ENCODE measurements around the gene CDK5RAP2.

Gene CDK5RAP2

GRCh38 chr9:120580051-120580896 lies at the start of gene CDK5RAP2:
CDK5RAP2 (minus strand) TSS chr9:120580167; CDS start chr9:120579978, 189 bp downstream.
- DNase-seq, result peak; percentile 98

DNA sequence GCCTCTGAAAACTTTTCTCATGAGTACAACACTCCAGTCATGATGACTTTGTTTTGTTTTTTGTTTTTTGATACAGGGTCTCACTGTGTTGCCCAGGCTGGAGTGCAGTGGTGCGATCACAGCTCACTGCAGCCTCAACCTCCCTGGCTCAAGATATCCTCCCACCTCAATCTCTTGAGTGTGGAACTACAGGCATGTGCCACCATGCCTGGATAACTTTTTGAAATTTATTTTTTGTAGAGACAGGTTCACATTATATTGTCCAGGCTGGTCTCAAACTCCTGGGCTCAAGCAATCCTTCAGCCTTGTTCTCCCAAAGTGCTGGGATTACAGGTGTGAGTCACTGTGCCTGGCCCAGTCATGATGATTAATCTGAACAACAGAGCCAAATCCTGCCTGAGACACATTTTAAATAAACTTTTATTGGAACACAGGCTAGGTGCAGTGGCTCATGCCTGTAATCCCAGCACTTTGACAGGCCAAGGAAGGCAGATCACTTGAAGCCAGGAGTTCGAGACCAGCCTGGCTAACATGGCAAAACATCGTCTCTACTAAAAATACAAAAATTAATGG lies 49.0 kb upstream of the CDK5RAP2 start:
- DNase-seq, result peak; percentile 43

DNA sequence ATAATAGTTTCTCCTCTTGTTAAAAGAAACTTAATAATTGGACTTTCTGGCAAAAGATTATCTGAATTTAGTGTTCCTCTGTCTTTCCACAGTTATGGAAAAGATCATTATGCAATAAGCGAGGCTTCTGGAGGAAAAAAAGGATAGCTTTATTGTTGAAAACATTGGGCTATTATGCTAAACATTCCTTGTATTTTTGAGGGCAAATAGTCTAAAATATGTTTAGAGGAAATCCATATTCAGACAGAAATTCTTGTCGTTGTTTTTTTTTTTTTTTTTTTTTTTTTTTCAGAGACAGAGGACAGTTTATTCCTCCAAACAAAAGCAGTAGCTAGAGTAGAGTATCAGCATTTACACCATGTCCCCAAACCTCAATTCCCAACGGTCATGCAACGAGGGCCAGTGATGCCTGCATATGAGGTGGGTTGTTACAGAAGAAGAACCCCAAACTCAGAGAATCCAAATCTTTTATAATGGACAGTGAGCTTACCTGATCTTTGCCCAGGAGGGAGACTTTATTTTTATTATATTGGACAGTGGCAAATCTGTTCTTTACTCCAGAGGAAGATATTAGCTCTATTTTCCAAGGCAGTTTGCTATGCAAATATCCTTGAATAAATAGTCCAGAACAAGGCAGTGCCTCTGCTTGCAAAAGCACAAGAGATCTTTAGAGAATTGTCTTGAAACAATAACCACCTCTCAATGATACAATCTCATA lies 48.4 kb upstream of the CDK5RAP2 start:
- DNase-seq, result no peak

DNA sequence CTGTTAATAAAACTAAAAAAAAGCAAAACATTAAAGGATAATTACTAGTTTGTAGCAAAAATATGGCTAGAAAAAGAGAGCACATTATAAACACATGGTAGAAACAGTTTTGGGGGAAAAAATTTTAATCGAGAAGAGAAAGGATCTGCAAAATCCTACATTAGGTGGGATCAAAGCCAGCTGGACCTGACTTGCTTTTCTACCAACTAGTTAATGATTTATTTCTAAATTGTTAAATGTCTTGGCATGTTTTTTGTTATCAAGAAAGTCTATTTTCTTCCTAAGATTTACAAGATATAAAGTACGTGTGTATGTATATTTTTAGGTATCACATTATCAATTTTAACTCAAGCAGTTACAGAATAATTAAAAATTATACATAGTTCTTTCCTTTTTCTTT lies 47.1 kb upstream of the CDK5RAP2 start:
- DNase-seq, result no peak

DNA sequence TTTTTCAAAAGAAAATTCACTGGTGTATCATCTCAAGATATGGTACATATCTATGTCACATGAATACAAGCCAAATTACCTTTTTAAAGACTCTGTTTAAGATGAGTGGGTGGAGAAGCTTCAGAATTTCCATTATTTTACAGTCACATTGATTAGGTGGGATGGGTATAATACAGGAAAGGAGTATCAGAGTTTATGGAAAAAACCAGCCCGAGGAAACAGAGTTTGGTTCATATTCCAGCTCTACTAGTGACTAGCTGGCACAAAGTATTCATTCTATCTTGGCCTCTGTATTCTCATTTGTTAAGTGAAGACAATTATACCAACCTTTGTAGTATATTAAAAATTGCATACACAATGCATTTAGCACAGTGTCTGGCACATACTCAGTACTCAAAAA lies 46.5 kb upstream of the CDK5RAP2 start:
- no peak for DNase-seq

DNA sequence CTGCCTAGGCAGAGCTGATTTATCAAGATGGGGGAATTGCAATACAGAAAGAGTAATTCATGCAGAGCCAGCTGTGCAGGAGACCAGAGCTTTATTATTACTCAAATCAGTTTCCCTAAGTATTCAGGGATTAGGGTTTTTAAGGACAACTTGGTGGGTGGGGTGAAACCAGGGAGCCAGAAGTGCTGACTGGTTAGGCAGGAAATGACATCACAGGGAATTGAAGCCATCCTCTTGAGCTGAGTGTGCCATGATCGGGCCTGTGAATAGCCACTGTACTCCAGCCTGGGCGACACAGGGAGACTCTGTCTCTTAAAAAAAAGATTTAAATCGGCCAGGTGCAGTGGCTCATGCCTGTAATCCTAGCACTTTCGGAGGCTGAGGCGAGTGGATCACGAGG lies 45.3 kb upstream of the CDK5RAP2 start:
- DNase-seq, result peak; percentile 26

DNA sequence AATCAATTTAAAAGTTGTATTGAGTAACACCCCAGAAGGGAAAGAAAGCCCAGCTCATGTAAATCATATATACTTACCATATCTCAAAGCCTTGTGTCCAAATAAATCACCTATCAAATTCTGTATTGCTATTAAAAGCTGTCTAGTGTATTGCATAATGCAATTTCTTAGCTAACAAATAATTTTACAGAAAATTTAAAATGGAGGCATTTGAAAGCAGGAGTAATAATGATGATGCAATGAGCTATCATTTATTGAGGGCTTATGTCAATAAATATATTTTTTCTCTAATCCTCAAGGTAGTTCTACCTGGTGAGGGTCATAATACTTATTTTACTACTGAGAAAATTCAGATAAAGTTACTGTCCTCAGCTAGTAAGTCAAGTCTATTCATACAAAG lies 42.8 kb upstream of the CDK5RAP2 start:
- no peak for DNase-seq

GRCh38 chr9:120621941-120622340 lies 42.0 kb upstream of the CDK5RAP2 start:
- DNase-seq, result no peak

GRCh38 chr9:120619751-120620655 lies 40.0 kb upstream of the CDK5RAP2 start:
- peak; percentile 53 for DNase-seq

DNA sequence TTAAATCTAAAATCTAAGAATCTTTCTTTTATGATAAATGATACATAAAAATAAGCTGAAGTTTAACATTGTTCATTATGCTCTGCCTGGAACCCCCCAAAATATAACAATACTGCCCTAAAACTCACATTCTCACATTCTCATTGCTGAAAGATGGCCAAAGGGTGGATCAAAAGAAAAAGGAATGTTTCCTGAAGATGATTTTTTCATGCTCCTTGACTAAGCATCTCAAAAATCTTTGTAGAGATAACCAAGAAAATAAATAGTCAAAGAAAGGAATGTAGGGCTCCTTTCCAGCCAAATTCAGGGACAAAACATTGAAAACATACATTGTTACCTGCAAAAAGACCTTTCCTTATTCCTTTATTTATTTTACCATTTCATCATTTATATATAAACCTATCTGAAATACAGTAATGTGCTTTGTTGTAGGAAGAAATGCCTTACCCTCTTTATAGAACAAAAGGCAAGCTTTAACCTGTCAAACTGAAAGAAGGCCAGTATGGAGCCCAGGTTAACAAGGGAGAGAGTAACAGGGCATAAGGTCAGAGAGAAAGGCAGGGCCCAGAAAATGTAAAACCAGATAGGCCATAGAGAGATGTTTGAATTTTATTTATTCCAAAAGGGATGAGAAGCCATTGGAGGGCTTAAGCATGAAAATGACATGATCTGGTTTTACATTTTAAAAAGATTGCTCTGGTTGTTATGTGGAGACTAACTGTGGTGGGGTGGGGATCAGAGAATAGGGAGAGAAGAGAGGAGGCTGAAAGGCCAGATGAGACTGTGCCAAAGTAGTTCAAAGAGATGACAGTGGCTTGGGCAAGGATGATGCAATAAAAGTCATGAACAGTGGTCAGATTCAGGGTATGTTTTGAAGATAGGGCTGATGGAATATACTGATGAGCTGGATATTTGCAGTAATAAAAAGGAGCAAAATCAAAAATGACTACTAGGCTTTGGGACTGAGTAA lies 37.3 kb upstream of the CDK5RAP2 start:
- DNase-seq, result peak; percentile 8

GRCh38 chr9:120612218-120612617 lies 32.3 kb upstream of the CDK5RAP2 start:
- DNase-seq, result no peak

DNA sequence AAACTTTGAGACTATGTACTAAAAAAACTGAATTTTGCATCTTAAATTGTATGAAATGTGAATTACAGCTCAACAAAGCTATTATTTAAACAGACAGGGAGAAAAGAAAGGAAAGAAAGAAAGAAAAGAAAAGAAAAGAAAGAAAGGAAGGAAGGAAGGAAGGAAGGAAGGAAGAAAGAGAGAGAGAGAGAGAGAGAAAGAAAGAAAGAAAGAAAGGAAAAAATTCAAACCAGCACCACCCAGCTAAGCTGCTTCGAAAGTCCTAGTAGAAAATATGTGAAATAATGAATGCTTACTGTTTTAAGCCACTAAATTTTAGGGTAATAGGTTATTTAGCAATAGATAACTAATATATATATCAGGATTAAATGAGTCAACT lies 31.7 kb upstream of the CDK5RAP2 start:
- no peak for DNase-seq

GRCh38 chr9:120610975-120611689 lies 31.2 kb upstream of the CDK5RAP2 start:
- no peak for DNase-seq

DNA sequence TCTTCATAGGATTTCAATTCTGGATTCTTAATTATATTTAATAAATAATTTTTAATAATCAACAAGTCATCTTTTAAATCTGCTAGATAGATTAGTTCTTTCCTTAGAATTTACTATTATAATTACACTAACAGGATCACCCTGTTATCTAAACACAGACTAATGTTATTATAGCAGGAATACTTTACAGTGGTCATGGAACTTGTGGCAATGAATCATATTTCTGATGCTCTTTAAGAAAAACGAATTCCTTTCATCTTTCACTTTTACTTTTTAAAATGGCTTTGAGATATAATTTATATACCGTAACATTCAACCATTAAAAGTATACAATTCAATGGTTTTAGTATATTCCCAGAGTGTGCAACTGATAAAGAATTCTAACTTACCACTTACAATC lies 29.7 kb upstream of the CDK5RAP2 start:
- no peak for DNase-seq

GRCh38 chr9:120608421-120608820 lies 28.5 kb upstream of the CDK5RAP2 start:
- peak; percentile 4 for DNase-seq

- no peak for DNase-seq
Measured at GRCh38 chr9:120603591-120603990, 23.6 kb upstream of the CDK5RAP2 start.

DNA sequence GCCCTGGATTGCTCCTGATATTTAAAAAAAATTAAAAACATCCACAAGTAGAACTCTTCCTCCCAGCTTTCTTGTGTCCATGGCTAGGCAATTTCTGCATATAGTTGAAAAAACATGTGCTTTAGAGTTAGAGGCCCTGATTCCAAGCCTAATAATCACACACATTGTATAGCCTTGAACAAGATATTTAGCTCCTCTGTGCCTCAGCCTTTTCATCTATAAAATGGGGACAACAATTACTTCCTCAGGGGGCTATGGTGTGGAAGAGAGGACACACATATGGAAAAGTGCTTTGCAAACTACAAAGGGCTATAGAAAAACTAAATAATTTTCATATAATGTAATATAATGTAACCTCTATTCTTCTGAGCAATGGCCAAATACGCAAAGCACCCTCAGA lies 23.0 kb upstream of the CDK5RAP2 start:
- DNase-seq, result no peak

DNA sequence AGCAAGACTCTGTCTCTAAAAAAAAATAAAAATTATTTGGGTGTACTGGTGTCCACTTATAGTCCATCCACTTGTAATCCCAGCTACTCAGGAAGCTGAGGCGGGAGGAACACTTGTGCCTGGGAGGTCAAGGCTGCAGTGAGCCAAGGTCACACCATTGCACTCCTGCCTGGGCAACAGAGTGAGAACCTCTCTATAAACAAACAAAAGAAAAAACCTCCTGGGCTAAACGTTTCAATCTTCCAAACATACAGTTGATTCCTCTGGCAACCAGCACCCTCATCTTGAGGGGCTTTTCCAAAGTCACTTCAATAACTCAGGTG lies 13.9 kb upstream of the CDK5RAP2 start:
- no peak for DNase-seq

DNA sequence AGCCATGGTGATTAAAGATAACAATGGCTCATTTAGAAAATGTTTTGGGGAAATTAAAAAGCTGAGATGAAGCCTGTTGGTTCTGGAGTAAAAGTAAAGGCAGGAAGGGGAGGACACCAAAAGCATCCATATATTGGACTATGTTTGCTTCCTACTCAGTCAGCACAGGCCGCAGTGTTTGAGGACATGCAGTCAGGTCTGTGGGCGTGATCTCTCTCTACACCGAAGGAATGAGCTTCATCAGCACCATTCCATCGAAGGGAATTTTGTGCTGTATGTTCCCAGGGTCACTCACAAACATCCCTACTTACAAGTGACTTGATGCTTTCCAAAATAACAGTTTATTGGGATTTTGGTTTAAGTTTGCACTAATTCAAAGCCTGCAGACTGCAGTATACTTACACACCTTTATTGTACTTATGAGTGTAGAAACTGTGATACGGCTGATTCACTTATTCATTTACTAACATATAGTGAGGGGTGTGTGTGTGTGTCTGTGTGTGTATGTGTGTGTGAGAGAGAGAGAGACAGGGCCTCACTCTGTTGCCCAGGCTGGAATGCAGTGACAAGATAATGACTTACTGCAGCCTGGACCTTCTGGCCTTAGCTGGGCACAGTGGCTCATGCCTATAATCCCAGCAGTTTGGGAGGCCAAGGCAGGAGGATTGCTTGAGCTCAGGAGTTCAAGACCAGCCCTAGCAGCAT lies 13.4 kb upstream of the CDK5RAP2 start:
- DNase-seq, result no peak

DNA sequence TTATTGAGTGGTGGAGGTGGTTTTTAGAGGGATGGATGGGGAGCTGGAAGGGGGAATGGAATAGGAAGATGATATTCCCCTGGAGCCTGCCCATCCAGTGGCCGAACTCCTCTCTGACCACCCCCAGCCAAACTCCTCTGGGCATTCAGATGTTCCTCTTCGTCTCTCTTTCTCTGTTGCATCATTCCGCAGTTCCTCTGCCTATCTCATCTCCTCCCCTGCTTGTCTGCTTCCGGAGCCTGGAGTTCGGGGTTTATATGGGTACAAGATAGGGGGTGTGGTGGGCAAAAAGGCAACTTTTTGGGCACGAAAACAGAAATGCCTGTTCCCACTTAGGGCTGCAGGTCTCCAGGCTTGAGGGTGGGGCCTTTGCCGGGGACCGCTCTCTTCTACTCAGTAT lies 12.2 kb upstream of the CDK5RAP2 start:
- no peak for DNase-seq

DNA sequence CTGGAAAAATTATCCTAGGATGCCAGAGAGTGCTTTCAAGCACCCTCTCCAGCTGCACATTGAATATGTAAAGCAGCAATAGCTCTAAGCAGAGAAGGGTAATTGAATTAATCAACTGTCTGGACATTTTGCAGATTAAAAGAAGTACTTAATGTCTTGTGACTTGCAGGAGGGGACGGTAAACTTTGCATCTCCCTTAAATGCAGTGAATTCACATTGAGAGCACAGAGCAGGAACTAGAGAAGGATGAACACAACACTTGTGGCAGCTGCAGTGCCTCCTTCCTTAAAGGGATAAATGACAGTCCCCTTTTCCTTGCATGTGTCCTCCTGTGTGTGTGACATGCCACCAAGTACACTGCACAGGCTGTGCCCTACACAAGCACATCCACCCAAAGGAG lies 7.4 kb upstream of the CDK5RAP2 start:
- no peak for DNase-seq

Data from fibroblast of skin of right quadriceps (primary cell).